ENCODE results near the gene DAAM1. TPM values are rescaled to one million over a fixed set of nuclear protein-coding genes. Genes with fewer than 3 reads are reported as not detected.

Gene DAAM1
- total RNA-seq, 2 experiments from 2014 or later: 30.1 to 72.8 TPM

- POLR2A ChIA-PET: interaction anchor here (0.7 kb wide), 1 partner anchor 11 kb away, joined by 3 read pairs; no protein-coding TSS in a partner anchor
- Histone ChIP-seq H3K79me2 (ENCODE audit: insufficient read depth, low read depth, low read length) (peaks cover 4% of the 10 kb centered on the region; the same call in 1 of the 2 replicates), H4K20me1 (ENCODE audit: insufficient read depth, low read length) (no peaks in the 10 kb centered on the region), H3K4me3 (ENCODE audit: low read depth, low read length, poor library complexity, severe bottlenecking) (no peak overlapping the region), H3K9me2 (ENCODE audit: insufficient read depth, low read length) (no peaks in the 10 kb centered on the region), H3K36me3 (ENCODE audit: insufficient read depth, low read length) (peaks cover 39% of the 10 kb centered on the region), H2AFZ (ENCODE audit: low read length) (no peak overlapping the region), H3K9me3 (ENCODE audit: low read length) (no peaks in the 10 kb centered on the region), H3K27ac (ENCODE audit: low read depth, low read length, poor library complexity, severe bottlenecking) (no peak overlapping the region), H3K4me2 (ENCODE audit: low read length) (no peak overlapping the region), H3K4me1 (ENCODE audit: insufficient read depth, low read length, poor library complexity, severe bottlenecking) (peaks cover 34% of the 10 kb centered on the region)
- TF ChIP-seq, protein P1, sequence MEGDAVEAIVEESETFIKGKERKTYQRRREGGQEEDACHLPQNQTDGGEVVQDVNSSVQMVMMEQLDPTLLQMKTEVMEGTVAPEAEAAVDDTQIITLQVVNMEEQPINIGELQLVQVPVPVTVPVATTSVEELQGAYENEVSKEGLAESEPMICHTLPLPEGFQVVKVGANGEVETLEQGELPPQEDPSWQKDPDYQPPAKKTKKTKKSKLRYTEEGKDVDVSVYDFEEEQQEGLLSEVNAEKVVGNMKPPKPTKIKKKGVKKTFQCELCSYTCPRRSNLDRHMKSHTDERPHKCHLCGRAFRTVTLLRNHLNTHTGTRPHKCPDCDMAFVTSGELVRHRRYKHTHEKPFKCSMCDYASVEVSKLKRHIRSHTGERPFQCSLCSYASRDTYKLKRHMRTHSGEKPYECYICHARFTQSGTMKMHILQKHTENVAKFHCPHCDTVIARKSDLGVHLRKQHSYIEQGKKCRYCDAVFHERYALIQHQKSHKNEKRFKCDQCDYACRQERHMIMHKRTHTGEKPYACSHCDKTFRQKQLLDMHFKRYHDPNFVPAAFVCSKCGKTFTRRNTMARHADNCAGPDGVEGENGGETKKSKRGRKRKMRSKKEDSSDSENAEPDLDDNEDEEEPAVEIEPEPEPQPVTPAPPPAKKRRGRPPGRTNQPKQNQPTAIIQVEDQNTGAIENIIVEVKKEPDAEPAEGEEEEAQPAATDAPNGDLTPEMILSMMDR (conservative IDR thresholded peaks at IDR 0.05; ENCODE audit: low read length): no peak
- no peak for TF ChIP-seq EZH2phosphoT487 (IDR thresholded peaks at IDR 0.05; ENCODE audit: borderline replicate concordance, low read depth, low read length)
- no peak for DNase-seq (ENCODE audit: low spot score)
- CTCF ChIA-PET (ENCODE audit: unreplicated experiment): no interaction called here
- no TSS peak for BruUV-seq (replicated peaks)
- intact Hi-C loops (cut with micrococcal nuclease; ENCODE audit: unreplicated experiment): no loop called here
Observed at GRCh38 chr14:59277659-59278058, 89.2 kb downstream of the DAAM1 start.

- POLR2A ChIA-PET: interaction anchor here (0.7 to 1.0 kb wide), 3 partner anchors 8 to 13 kb away, joined by 3 read pairs; no protein-coding TSS in a partner anchor
- intact Hi-C loops (cut with micrococcal nuclease; ENCODE audit: unreplicated experiment): no loop called here
- Histone ChIP-seq H3K79me2 (ENCODE audit: insufficient read depth, low read depth, low read length) (peaks cover 4% of the 10 kb centered on the region; the same call in 1 of the 2 replicates), H3K4me1 (ENCODE audit: insufficient read depth, low read length, poor library complexity, severe bottlenecking) (peaks cover 34% of the 10 kb centered on the region), H3K27ac (ENCODE audit: low read depth, low read length, poor library complexity, severe bottlenecking) (no peak overlapping the region), H2AFZ (ENCODE audit: low read length) (no peak overlapping the region), H4K20me1 (ENCODE audit: insufficient read depth, low read length) (no peaks in the 10 kb centered on the region), H3K4me3 (ENCODE audit: low read depth, low read length, poor library complexity, severe bottlenecking) (no peak overlapping the region), H3K4me2 (ENCODE audit: low read length) (no peak overlapping the region), H3K9me3 (ENCODE audit: low read length) (no peaks in the 10 kb centered on the region), H3K36me3 (ENCODE audit: insufficient read depth, low read length) (peaks cover 43% of the 10 kb centered on the region), H3K9me2 (ENCODE audit: insufficient read depth, low read length) (no peaks in the 10 kb centered on the region)
- CTCF ChIA-PET (ENCODE audit: unreplicated experiment): no interaction called here
- DNase-seq (ENCODE audit: low spot score): no peak
- no TSS peak for BruUV-seq (replicated peaks)
- TF ChIP-seq, protein P1 (conservative IDR thresholded peaks at IDR 0.05; ENCODE audit: low read length): no peak
- TF ChIP-seq EZH2phosphoT487 (IDR thresholded peaks at IDR 0.05; ENCODE audit: borderline replicate concordance, low read depth, low read length): no peak
Observed at GRCh38 chr14:59278111-59278510, 89.6 kb downstream of the DAAM1 start.

DNA sequence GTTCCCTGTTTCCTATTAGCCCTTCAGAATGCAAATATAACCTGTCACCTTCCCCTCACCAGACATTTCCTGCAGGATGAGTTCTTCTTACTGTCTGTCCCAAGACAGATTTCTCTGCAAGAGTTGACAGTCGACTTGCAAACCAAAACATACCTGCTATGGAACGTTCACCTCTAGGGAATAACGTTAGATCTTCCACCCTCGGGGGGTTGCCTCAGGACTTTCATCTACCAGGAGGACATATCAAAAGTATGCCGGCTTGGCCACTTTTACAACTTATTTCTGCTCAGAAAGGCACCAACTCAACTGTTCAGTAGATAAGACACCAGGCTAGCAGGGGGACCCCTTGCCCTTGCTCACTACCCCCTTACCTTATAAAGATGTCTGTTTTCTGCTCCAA is 92.5 kb downstream of the DAAM1 start:
- intact Hi-C loops (cut with micrococcal nuclease; ENCODE audit: unreplicated experiment): no loop called here
- POLR2A ChIA-PET: interaction anchor here (0.7 to 1.0 kb wide), 5 partner anchors 10 to 1043 kb away, joined by 3 to 5 read pairs (median 5); no protein-coding TSS in a partner anchor
- DNase-seq (ENCODE audit: low spot score): no peak

More for the DNA sequence above, 92.5 kb downstream of the DAAM1 start:
- Histone ChIP-seq H3K9me3 (ENCODE audit: low read length) (peaks cover 12% of the 10 kb centered on the region; the same call in 1 of the 2 replicates), H3K4me1 (ENCODE audit: insufficient read depth, low read length, poor library complexity, severe bottlenecking) (peaks cover 7% of the 10 kb centered on the region), H3K27ac (ENCODE audit: low read depth, low read length, poor library complexity, severe bottlenecking) (no peak overlapping the region), H4K20me1 (ENCODE audit: insufficient read depth, low read length) (no peaks in the 10 kb centered on the region), H3K79me2 (ENCODE audit: insufficient read depth, low read depth, low read length) (no peaks in the 10 kb centered on the region), H3K4me3 (ENCODE audit: low read depth, low read length, poor library complexity, severe bottlenecking) (no peak overlapping the region), H3K9me2 (ENCODE audit: insufficient read depth, low read length) (no peaks in the 10 kb centered on the region), H2AFZ (ENCODE audit: low read length) (no peak overlapping the region), H3K36me3 (ENCODE audit: insufficient read depth, low read length) (peaks cover 71% of the 10 kb centered on the region), H3K4me2 (ENCODE audit: low read length) (no peak overlapping the region)
- BruUV-seq (replicated peaks): no TSS peak
- TF ChIP-seq, protein P1 (conservative IDR thresholded peaks at IDR 0.05; ENCODE audit: low read length): no peak
- TF ChIP-seq EZH2phosphoT487 (IDR thresholded peaks at IDR 0.05; ENCODE audit: borderline replicate concordance, low read depth, low read length): no peak
- CTCF ChIA-PET (ENCODE audit: unreplicated experiment): no interaction called here

Measured in OCI-LY7 (cell line).